Immature natural killer cell (primary cell): ENCODE results near the gene AKAP8L. TPM values are rescaled to one million over a fixed set of nuclear protein-coding genes. Genes with fewer than 3 reads are reported as not detected.
A peak's percentile ranks its signal among the peaks of the same experiment; 100 is the strongest.
"Not testable (repeated sequence)": the region's sequence is repeated elsewhere in the genome, so short reads cannot be mapped to it uniquely, and the experiment has no call there.

Experiments
- DNase-seq, 3 donors: peaks; one replicate each; pipeline ENCODE4 v3.0.0; 2022; ENCODE audit warnings: mixed read lengths in 1 of 3
- H3K27ac Mint-ChIP-seq, 6 donors: one replicate each; pipeline ENCODE4 v1.8.0; 2020; ENCODE audit warnings: mixed read lengths in 6 of 6, mild to moderate bottlenecking in 5 of 6, inconsistent platforms in 4 of 6, moderate library complexity in 3 of 6
- H3K27me3 Mint-ChIP-seq, 3 donors: one replicate each; pipeline ENCODE4 v1.8.0; 2020 to 2021; ENCODE audit warnings: low read depth in 3 of 3, mild to moderate bottlenecking in 3 of 3, mixed read lengths in 3 of 3, moderate library complexity in 3 of 3, inconsistent platforms in 1 of 3
- H3K36me3 Mint-ChIP-seq, 3 donors: one replicate each; pipeline ENCODE4 v1.8.0; 2020; ENCODE audit warnings: mixed read lengths in 3 of 3, inconsistent platforms in 2 of 3, mild to moderate bottlenecking in 2 of 3
- H3K4me1 Mint-ChIP-seq, 2 donors: one replicate each; pipeline ENCODE4 v1.8.0; 2020; ENCODE audit warnings: inconsistent platforms in 2 of 2, mild to moderate bottlenecking in 2 of 2, mixed read lengths in 2 of 2, moderate library complexity in 1 of 2
- H3K4me3 Mint-ChIP-seq, 5 donors: one replicate each; pipeline ENCODE4 v1.8.0; 2020; ENCODE audit warnings: mild to moderate bottlenecking in 5 of 5, mixed read lengths in 5 of 5, inconsistent platforms in 3 of 5, moderate library complexity in 3 of 5
- H3K9me3 Mint-ChIP-seq, 6 donors: one replicate each; pipeline ENCODE4 v1.8.0; 2020; ENCODE audit warnings: mild to moderate bottlenecking in 6 of 6, mixed read lengths in 6 of 6, inconsistent platforms in 4 of 6, moderate library complexity in 3 of 6
- polyA plus RNA-seq, 3 donors: library from polyadenylated mRNA; unstranded; fragments of 300-500 nt; fragmentation: Illumina TruSeq; gene quantifications; one replicate each; pipeline ENCODE4 v1.2.3, GENCODE V29; 2021

The AKAP8L gene
- polyA plus RNA-seq, 3 donors from 2014 or later, result 28.4 to 58.5 (median 29.6) TPM

DNA sequence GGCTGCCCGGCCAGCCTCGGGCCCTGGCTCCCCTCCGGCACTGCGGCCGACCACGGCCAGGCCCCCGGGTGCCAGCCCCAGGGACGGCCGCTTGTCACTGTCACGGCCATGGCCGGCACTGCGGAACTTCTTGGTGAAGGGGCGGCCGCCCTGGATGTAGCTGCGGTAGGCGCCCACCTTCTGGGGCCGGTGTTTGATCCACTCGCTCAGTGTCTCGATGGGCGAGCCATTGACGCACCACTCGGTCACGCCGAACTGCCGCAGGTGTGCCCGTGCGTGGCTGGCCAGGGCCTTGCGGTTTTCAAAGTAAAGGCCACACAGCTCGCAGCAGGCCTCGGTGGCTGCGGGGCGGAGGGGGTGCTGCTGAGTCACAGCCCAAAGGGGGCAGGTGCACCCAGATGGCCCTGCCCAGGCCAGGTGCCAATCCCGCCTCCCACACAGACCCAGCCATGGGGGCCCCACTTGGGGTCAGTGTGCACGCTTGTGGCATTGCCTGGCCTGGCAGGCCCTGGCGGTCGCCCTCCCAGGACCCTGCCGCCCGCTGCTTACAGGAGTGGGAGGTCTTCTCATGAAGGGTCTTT, 6.0 kb upstream of the AKAP8L start:
- peaks cover 0 to 2% (median 0%) of the 10 kb centered on the region in 3 donors for H3K27me3 Mint-ChIP-seq
- H3K36me3 Mint-ChIP-seq, result peaks cover 13 to 20% (median 20%) of the 10 kb centered on the region in 3 donors
- no peak for DNase-seq
- no peaks in the 10 kb centered on the region for H3K9me3 Mint-ChIP-seq
- no peak overlapping the region for H3K27ac Mint-ChIP-seq
- H3K4me1 Mint-ChIP-seq, result peaks cover 12 to 14% of the 10 kb centered on the region in 2 donors
- H3K4me3 Mint-ChIP-seq, result no peak overlapping the region

DNA sequence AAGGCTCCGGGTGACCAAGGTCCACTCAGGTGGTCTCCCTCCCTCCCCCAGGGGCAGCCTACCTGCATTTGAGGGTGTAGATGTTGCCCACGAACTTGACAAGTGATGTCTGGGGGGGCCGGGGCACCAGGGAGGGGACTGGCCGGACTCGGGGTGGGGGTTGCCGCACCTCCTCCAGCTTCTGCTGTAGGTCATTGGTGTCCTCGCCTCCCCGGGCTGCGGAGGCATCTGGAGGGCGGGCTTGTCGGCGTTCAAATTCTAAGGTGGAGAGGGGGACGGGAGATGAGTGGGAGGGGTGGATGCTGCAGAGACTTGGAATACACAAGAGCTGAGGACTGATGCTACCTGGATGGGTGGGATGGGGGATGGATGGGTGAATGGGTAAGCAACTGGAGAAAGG, 5.3 kb upstream of the AKAP8L start:
- DNase-seq, result no peak
- Mint-ChIP-seq H3K27ac (no peak overlapping the region), H3K4me1 (peaks cover 16 to 21% of the 10 kb centered on the region in 2 donors), H3K4me3 (no peak overlapping the region), H3K36me3 (peaks cover 13 to 20% (median 20%) of the 10 kb centered on the region in 3 donors), H3K27me3 (peaks cover 0 to 2% (median 0%) of the 10 kb centered on the region in 3 donors), H3K9me3 (no peaks in the 10 kb centered on the region)

DNA sequence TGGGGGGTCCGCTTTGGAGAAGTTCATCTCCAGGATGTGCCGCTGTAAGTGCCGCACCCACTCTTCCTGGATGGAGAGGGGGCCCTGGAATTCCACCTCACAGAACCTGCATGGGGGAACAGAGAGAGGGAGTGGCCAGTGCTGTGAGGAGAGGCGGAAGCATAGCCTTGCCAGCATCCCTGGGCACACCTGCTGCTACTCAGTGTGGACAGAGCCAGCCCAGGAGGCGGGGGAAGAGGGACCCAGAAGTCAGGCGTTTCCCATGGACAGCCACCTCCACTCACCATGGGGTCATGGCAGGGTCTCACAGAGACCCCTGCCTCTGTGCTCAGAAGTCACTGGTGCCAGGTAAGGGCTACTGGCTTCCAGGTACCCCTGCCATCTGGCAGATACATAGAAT, 4.3 kb upstream of the AKAP8L start:
- peaks cover 18 to 31% of the 10 kb centered on the region in 2 donors for H3K4me1 Mint-ChIP-seq
- no peak overlapping the region for H3K27ac Mint-ChIP-seq
- DNase-seq, result no peak
- peaks cover 13 to 20% (median 20%) of the 10 kb centered on the region in 3 donors for H3K36me3 Mint-ChIP-seq
- no peak overlapping the region for H3K4me3 Mint-ChIP-seq
- no peaks in the 10 kb centered on the region for H3K9me3 Mint-ChIP-seq
- H3K27me3 Mint-ChIP-seq, result peaks cover 4 to 7% (median 6%) of the 10 kb centered on the region in 3 donors

DNA sequence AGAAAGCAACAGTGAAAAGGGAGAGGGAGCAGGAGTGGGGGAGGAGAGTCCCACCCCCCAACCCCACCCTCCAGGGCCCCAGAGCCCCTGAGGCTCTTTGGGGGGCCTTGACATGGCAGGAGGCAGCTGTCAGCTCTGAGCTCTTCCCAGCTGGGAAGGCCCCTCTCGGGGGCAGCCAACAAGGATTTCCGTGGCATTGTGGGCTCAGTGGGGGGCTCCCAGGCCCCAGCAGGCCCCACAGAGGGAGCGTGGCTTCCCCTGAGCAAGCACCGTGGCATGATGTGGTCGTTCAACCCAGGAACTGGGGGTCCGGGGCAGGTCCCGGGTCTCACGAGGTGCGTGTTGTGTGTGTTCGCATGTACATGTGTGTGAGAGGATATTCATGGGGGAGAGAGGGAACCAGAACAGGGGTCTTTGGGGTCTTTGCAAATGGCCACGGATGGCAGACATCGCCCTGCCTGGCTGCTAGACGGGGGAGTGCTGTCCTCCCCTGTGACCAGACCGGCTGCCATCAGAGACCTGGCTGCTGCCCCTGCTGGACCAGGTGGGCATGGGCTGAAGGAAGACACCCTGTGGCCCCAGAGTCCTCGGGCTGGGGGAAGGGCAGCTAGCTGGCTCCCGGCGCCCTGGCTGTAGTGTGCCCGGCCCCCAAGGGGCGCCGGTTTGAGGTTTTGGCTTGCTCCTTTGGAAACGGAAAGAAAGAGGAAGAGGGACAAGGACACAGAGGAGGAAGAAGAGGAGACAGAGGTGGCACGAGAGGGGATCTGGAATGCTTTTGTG, 3.7 kb upstream of the AKAP8L start:
- Mint-ChIP-seq H3K9me3 (no peaks in the 10 kb centered on the region), H3K27ac (peak overlapping the region in 1 of 6 donors; percentile 12), H3K36me3 (peaks cover 13 to 20% (median 20%) of the 10 kb centered on the region in 3 donors), H3K4me3 (no peak overlapping the region), H3K27me3 (peaks cover 4 to 7% (median 6%) of the 10 kb centered on the region in 3 donors), H3K4me1 (peaks cover 25 to 37% of the 10 kb centered on the region in 2 donors)
- DNase-seq, result no peak

DNA sequence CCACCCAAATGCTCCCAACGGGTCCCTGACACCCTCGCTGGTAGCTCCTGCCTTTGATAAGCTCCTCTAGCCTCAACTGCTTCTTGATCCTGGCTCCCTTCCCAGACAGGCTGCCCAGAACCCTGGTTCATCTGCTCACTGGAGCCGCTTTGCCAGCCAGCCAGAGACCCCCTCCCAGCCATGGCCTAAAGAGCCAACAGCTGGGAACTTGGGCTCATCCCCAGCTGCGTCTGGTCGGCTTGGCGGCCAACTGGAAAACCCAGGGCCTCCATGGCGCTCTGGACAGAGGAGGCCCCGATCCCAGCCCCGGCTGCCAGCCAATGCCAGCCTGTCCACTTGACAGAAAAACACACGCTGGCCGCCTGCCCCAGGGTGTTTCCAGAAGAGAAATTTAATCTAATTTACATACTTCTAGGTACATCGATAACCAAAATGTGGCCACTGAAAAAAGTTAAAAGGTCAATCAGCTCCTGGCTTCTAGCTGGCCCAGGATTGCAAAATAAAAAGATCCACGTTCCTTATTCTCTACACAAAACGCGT, 3.0 kb upstream of the AKAP8L start:
- no peak for DNase-seq
- Mint-ChIP-seq H3K36me3 (peaks cover 13 to 20% (median 20%) of the 10 kb centered on the region in 3 donors), H3K27ac (no peak overlapping the region), H3K27me3 (peaks cover 4 to 7% (median 6%) of the 10 kb centered on the region in 3 donors), H3K4me1 (peaks cover 32 to 44% of the 10 kb centered on the region in 2 donors), H3K4me3 (no peak overlapping the region), H3K9me3 (no peaks in the 10 kb centered on the region)

DNA sequence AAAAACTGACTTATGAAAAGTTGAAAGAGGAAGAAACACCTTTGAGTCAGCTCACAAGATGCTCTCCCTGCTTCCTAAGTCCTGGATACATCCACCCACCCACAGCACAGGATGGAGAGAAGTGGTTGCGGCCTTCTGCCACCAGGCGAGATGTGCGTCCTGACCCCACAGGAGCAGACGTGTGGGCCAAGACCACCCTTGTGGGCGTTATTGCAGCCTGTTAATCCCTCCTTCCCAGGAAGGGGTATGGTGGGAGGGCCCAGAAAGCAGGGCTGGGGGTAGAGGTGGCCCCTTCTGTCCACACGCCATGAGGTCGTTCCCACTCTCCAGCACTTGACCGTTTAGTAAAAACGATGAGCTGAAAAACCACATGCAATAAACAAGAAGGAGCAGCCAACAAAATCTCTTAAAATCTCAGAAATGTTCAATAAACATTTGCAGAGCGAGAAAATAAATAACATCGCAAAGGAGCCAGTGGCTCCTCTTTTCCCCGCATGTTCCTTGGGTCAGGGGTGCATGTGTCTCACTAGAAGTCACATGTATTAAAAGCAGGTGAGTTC, 2.4 kb upstream of the AKAP8L start:
- peaks cover 10 to 20% (median 16%) of the 10 kb centered on the region in 3 donors for H3K36me3 Mint-ChIP-seq
- H3K27ac Mint-ChIP-seq, result no peak overlapping the region

DNA sequence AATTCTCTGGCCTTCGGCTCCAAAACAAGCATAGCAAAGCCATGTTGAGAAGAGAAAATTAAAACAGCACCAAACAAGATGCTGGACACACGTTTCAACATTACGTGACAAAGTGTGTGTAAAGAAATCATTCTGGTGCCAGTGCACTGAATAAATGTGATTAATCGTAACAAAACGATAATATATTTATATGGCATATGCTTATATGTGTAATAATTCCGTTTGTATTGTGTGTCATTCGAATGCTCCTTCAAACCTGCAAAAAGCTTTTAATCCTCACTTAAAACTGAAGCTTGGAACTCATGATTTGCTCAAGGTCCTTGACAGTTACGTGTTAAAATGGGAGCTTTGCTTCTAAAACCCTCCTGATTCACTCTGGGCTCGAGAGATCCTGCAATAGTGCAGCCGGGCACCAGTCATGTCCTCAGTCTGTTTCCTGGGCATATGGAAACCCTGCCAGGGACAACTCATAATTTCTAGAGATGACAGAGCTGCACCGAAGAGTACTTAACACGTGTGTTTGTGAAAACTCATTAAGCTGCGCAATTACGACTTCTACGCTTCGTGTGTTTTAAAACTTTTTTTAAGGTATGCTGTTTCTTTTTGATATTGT, 731 bp upstream of the AKAP8L start:
- Mint-ChIP-seq H3K4me3 (peak overlapping the region; percentile 99 to 100 (median 100)), H3K36me3 (peaks cover 5 to 16% (median 11%) of the 10 kb centered on the region in 3 donors), H3K9me3 (no peaks in the 10 kb centered on the region), H3K27ac (peak overlapping the region in 5 of 6 donors; percentile 52 to 93 (median 68)), H3K27me3 (peaks cover 4 to 7% (median 6%) of the 10 kb centered on the region in 3 donors), H3K4me1 (peaks cover 41 to 46% of the 10 kb centered on the region in 2 donors)
- no peak for DNase-seq

More for the DNA sequence above, 2.4 kb upstream of the AKAP8L start:
- H3K27me3 Mint-ChIP-seq, result peaks cover 4 to 7% (median 6%) of the 10 kb centered on the region in 3 donors
- H3K4me3 Mint-ChIP-seq, result no peak overlapping the region
- H3K4me1 Mint-ChIP-seq, result peaks cover 34 to 46% of the 10 kb centered on the region in 2 donors
- no peak for DNase-seq
- H3K9me3 Mint-ChIP-seq, result no peaks in the 10 kb centered on the region

DNA sequence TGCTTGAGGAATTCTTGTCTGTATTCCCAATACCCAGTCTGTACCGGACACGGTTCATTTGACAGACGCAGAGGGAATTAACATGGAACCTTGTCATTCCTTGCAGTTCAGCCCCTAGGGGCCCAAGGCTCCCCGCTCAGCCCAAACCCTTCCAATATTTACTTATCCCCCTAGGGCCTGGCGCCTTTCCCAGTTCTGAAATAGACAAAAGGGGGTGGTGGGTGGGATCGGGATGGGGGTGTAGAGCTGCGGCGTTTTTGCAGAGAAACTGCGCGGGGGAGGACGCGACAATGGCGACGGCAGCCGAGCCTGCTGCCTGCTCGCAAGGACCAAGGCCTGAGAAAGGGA, 583 bp downstream of the AKAP8L start:
- H3K4me1 Mint-ChIP-seq, result peaks cover 45 to 54% of the 10 kb centered on the region in 2 donors
- peak overlapping the region; percentile 75 to 99 (median 91) for H3K27ac Mint-ChIP-seq
- peak overlapping the region; percentile 99 to 100 (median 100) for H3K4me3 Mint-ChIP-seq
- H3K27me3 Mint-ChIP-seq, result peaks cover 4 to 7% (median 6%) of the 10 kb centered on the region in 3 donors
- no peaks in the 10 kb centered on the region for H3K9me3 Mint-ChIP-seq
- H3K36me3 Mint-ChIP-seq, result peaks cover 0 to 12% (median 5%) of the 10 kb centered on the region in 3 donors
- DNase-seq, result no peak

DNA sequence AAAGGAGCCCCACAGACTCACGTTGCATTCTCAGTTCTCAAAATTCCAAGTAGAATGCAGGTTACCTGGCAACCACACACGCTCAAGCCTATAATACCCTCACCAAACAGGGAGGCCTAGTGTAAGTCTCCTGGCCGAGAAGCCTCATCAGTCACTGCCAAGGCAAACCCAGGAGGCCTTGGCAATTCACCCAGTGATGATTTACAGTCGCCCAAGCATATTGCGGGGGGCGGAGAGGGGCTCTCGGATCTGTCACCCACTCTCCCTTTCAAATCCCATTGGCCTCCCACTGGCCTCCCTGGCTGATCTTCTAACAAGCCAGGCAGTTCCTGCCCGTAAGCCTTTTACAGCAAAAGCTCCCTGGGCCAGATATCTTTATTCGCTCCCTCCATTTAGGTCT, 1.1 kb downstream of the AKAP8L start:
- Mint-ChIP-seq H3K9me3 (no peaks in the 10 kb centered on the region), H3K27ac (peak overlapping the region; percentile 75 to 99 (median 91)), H3K4me3 (peak overlapping the region; percentile 99 to 100 (median 100)), H3K27me3 (peaks cover 4 to 7% (median 6%) of the 10 kb centered on the region in 3 donors), H3K4me1 (peaks cover 50 to 59% of the 10 kb centered on the region in 2 donors), H3K36me3 (peaks cover 0 to 7% (median 1%) of the 10 kb centered on the region in 3 donors)
- DNase-seq, result no peak

DNA sequence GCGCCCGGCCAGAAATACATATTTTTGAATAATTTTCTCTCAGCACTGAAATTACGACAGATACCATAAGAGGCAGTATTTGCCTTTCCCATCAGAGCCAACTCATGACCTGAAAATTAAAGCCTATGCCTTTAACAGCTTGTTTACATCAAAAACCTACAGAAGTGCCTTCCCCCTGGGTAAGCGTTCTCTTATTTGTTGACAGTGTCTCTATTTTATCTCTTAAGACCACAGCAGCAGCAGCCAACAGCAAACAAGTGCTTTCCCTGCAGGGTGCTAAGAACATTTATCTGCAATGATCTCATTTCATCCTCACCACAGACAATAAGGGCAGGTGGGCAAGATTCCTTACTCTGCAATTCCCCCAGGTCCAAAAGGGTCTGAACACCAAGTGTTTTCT, 6.0 kb downstream of the AKAP8L start:
- H3K36me3 Mint-ChIP-seq, result peaks cover 0 to 3% (median 0%) of the 10 kb centered on the region in 3 donors
- H3K4me3 Mint-ChIP-seq, result peak overlapping the region in 1 of 5 donors; percentile 18
- no peak for DNase-seq
- no peaks in the 10 kb centered on the region for H3K9me3 Mint-ChIP-seq
- H3K4me1 Mint-ChIP-seq, result peaks cover 39 to 49% of the 10 kb centered on the region in 2 donors
- H3K27me3 Mint-ChIP-seq, result no peaks in the 10 kb centered on the region
- peak overlapping the region in 5 of 6 donors; percentile 3 to 62 (median 44) for H3K27ac Mint-ChIP-seq

DNA sequence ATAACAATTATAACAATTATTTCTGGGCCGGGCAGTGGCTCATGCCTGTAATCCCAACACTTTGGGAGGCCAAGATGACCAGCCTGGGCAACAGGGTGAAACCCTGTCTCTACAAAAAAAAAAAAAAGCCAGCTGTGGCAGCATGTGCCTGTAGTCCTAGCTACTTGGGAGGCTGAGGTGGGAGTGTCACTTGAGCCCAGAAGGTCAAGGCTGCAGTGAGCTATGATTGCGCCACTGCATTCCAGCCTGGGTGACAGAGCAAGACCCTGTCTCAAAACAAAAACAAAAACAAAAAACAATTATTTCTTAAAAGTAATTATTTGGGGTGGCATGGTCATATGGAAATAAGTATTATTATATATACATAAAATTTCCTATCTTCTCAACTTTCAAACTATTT, 7.4 kb downstream of the AKAP8L start:
- H3K9me3 Mint-ChIP-seq, DNase-seq, H3K36me3 Mint-ChIP-seq, H3K4me3 Mint-ChIP-seq, H3K27ac Mint-ChIP-seq, H3K27me3 Mint-ChIP-seq: not testable (repeated sequence)
- H3K4me1 Mint-ChIP-seq, result peaks cover 34 to 49% of the 10 kb centered on the region in 2 donors

DNA sequence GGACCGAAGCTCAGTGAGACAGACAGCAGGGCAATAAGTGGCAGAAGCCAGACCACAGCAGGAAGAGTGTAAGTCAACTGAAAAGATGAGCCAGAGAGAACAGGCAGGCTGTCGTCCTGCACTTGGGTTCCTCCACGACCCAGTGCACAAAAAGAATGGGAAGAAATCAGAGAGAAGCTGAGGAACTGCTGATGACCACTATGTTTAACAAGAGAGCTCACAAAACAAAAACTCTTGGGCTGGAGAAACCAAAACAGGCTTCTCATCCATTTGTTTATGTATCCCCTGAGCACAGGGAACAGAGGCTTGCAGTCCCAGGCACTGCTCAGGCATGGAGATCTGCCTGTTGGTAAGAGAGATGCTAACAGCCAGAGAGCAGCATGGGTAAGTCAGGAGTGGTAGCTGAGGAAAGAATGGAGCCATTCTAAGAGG, 14.0 kb downstream of the AKAP8L start:
- peaks cover 0 to 3% (median 0%) of the 10 kb centered on the region in 3 donors for H3K36me3 Mint-ChIP-seq
- peak overlapping the region in 1 of 5 donors; percentile 23 for H3K4me3 Mint-ChIP-seq
- H3K9me3 Mint-ChIP-seq, result no peaks in the 10 kb centered on the region
- H3K27ac Mint-ChIP-seq, result peak overlapping the region in 3 of 6 donors; percentile 21 to 73 (median 66)
- no peak for DNase-seq
- H3K4me1 Mint-ChIP-seq, result peaks cover 35 to 57% of the 10 kb centered on the region in 2 donors
- H3K27me3 Mint-ChIP-seq, result peaks cover 0 to 4% (median 2%) of the 10 kb centered on the region in 3 donors

DNA sequence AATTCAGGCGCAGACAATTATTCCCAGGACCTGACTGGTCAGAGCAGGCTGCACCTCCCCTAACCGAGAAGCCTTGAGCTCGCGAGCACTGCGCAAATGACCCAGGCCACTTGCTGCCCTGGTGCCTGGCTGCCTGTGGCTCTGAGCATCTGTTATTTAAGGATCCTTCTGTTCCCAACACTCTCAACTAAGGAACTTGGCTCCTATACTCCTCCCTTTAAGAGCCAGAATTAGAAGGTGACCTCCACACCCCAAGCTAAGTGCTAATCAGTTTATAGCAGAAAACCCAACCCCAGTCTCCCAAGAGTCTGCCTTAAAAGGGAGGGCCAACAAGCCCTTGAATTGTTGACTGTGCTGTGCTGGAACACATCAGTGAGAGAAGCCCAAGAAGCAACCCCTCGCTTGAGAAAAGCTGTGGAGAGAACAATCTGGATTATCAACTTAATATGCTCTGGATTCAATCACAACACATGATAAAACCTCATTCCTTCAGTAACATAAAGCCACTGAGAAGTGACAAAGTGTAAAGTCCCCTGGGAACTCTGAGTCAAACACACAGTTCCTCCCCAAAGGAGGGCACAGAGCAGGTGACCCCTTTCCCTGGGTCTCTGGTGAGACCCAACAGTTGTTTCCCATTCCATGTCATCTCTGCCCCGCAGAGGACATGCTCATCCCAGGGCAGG, 14.6 kb downstream of the AKAP8L start:
- no peak for DNase-seq
- Mint-ChIP-seq H3K27ac (peak overlapping the region in 3 of 6 donors; percentile 21 to 73 (median 62)), H3K9me3 (no peaks in the 10 kb centered on the region), H3K4me1 (peaks cover 35 to 53% of the 10 kb centered on the region in 2 donors), H3K36me3 (peaks cover 0 to 3% (median 0%) of the 10 kb centered on the region in 3 donors), H3K4me3 (peak overlapping the region in 1 of 5 donors; percentile 23), H3K27me3 (peaks cover 0 to 4% (median 2%) of the 10 kb centered on the region in 3 donors)
